Activated CD4-positive, alpha-beta T cell treated with anti-CD3 and anti-CD28 coated beads, Interleukin-2, Interleukin-6, amounts not matched to agents 100 ng/mL and 50 ng/mL, durations not matched to agents 16 hours and 8 hours (primary cell): ENCODE measurements around the gene RAMACL.
"Not testable (repeated sequence)": the region's sequence is repeated elsewhere in the genome, so short reads cannot be mapped to it uniquely, and the experiment has no call there.

Experiments
- DNase-seq: peaks from one replicate; pipeline ENCODE4 v3.0.0-alpha.2; 2020

RAMACL gene

GRCh38 chr6:166586424-166587156, at the start of gene RAMACL:
TSS of gene RAMACL (minus strand) at chr6:166586678. CDS start at chr6:166586477, 201 bp downstream.
- peak; percentile 62 for DNase-seq

DNA sequence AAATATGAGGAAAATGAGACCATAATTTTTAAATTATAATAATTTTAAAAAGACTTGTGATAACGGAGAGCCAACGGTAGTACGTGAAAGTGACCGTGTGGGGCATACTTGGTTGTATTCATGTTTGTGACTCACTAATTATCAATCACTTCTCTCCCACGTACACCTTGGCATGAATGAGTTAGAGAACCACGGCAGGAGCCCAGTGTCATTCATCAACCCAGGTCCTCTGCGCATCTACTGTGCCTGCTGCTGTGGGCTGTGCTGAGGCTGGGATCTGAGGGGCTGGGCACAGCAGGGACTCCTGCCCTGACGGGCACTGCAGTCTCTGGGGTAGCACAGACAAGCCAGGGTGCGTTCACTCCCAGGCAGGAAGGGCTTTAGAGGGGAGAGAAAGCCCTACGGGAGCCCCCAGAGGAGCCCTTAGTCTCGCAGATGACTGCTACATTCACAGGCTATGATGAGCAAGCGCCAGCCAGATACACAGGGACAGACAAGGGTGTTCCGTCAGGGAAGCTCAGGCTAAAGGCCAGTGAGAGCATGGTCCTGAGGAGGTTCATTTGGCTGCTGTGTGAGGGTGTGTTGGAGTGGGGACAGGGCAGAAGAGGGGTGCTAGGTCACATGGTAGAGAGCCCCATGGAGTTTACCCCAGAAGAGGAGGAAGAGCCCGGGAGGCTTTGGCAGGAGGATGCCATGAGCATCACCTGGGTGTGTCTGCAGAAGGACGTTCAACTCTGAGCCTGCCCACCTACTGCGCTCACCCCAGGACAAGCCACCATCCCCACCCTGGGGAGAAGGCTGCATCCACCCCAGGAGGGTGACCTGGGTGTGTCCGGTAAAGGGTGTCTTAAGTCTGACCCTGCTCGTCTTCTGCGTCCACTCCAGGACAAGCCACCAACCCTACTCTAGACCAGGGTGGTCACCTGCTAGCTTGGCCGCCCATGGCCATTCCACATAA, 48.8 kb upstream of the RAMACL start:
- no peak for DNase-seq

- DNase-seq = not testable (repeated sequence)
Measured at GRCh38 chr6:166634581-166634980, 48.1 kb upstream of the RAMACL start.

DNA sequence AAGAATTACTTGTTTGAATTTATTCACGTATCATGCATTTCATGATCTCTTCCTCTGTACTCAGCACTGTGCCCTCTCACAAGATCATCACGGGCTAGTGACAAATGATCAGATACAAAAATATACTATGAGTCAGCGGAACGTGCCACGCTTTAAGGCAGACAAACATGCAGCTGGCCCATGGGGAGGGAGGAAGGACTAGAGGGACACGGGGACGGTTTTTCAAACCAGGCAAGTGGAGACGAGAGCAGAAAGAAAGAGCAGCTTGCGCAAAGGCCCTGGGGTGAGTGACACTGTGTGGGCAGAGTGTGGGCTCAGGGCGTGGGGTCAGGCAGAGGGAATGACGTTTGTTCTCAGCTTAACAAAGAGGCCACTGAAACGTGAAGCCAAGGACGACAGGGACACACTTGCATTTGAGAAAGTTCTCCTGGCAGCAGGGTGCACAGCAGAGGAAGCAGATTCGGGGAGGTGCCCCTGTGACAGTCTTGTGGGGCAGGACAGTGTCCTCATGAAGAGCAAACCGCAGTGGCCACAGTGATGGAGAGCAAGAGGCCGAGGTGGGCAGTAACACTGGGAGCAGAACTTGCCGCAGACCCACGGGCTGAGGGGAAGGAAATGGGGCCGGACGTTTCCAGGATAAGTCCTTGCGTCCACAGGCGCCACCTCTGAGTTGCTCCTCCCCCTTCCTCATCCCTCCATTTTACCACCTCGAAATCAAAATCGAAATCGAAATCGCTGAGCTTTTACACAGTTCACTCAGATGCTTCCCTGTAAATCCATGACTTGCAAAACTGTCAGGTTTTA, 47.5 kb upstream of the RAMACL start:
- DNase-seq = no peak

DNA sequence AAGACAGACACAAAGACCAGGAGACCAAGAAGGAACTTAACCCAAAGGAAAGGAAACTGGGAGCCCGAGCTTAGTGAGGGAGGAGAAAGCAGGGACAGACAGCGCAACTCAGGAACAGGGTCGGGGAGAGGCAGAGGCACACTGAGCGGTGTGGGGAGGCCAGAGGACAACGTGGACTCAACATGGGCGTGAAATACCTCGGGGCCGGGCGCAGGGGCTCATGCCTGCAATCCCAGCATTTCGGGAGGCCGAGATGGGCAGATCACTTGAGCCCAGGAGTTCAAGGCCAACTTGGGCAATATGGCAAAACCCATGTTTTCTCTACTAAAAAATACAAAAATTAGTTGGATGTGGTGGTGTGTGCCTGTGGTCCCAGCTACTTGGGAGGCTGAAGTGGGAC, 46.3 kb upstream of the RAMACL start:
- no peak for DNase-seq

GRCh38 chr6:166630462-166630861, 44.0 kb upstream of the RAMACL start:
- DNase-seq = no peak

DNA sequence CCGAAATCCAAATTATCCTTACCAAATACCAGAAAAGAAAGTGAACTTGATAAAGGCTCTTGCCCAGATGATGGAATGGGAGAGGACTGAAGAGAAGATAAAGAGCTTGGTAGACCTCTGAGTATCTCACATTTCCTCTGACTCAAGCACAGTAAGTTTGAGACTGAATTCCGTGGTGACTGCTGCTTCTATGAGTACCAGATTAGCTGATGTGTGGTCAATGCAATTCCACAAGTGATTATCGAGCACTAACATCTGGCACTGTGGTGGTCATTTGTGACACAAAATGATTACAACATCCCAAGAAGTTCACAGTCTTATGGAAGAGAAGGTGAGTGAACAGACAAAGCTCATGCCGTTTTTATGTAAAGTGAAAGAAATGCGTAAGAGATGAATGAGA, 43.1 kb upstream of the RAMACL start:
- DNase-seq = no peak

DNA sequence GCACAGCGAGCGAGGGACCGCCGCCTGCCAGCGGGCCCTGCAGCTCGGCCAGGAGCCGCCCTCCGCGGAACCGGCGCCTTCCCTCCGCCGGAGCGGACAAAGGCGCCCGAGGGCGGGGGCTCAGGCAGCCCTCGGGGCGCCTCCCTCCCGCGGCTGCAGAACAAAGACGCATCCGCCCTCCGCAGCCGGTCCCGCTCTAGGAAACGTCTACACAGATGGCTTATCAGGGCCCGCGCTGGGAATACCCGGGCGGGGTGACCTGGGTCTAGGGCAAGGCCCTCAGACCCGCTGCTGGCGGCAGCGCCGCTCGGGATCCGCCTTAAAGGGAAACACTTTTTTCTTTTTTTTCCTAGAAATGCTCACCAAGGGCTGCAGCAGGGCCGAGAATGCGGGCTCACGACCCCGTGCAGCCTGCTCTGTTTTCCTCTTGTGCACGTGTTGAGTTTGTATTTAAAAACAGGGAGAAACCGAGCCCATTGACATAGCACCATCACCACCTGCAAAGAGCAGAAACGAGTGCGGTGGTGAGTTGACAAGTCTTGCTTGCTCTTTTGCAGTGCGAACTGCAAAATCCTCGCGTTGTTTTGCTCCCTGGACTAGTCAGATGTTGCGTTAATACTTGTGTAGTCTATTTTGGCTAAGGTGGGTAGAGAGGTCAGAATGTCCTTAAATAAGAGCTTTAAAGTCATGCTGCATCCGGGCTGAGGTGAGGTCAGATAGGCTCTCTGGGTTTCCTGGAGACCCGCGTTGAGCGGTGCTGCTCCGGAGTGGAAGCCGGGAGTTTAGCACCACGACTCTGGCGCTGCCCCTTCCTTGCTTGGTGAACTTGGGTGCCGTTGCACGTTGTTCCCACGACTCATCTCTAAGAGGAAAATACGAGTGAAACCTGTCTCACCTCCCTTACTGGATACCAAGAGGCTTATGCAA, 41.7 kb upstream of the RAMACL start:
- peak; percentile 47 for DNase-seq

DNA sequence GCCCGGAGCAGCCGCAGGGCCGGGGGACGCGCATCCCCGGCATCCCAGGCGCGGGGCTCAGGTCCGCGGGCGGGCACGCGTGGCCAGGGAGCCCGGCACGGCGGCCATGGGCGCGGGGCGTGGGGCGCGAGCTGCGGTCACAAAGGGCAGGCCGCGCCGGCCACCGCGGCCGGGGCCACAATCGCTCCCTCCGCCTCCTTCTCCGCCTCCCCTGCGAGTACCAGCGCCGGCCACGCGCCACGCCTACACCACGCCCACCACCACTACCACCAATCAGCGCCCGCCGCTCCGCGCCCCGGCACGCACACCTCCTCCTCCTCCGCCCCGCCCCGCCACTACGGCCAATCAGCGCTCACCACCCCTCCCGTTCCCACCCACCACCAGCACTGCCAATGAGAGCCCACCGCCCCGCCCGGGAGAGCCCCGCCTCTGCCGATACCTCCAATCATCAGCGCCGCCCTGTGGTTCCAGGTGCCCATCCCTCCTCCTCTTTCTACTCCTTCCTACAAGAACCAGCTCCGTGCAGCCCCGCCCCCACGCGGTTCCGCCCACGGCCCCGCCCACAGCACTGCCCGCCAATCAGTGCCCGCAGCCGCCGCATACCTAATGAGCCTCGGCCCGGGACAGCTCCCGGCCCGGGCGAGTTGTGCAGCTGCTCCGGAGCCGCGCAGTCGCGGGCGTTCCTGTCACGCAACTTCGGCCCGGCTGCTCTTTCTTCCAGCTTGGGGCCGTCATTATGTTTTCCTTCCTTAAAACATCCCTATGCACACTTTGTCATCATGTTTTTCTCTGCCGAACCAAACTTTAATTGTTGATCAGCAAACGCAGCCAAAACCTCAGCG, 40.8 kb upstream of the RAMACL start, which contains the start of gene RPS6KA2:
RPS6KA2 (minus strand) TSS at position 219 of the 842 bp plus-strand sequence. CDS start 232 bp downstream, outside the sequence.
- peak; percentile 100 for DNase-seq

DNA sequence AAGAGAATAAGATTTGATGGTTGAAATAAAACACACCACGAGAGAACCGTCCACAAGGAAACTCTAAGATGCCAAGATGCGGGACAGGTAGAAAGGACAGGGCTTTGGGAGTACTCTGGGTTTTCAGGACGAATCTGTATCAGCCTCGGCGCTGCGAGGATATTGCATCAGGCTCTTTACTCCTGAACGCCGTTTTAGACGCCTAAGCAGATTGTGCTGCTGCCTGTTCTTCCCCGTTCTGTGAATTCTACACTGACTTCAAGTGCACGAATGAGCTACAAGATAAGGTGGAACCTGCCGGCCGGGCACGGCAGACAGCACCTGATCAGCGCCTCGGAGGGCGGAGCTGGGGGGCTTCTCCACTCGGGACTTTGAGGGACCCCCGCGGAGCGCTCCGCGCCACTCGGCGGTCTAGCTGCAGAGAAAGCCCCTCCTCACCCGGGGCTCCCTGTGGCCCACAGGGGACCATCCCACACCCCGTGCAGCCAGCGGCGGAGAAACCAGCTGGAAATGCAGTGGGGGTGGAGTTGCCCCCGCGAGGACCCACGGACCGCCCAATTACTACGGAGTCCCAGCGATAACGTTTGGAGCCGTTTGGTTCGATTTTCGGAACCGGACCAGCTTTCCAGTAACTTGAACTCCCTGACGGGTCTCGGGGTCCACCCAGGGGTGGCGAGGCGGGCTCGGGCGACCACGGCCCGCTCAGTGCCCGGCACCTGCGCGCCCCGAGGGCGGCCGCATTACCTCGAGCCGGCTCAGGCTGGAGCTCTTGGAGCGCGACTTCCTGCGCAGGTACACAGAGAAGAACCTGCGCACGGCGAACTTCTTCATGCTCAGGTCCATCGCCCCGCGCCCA, 39.9 kb upstream of the RAMACL start:
- DNase-seq = peak; percentile 17

DNA sequence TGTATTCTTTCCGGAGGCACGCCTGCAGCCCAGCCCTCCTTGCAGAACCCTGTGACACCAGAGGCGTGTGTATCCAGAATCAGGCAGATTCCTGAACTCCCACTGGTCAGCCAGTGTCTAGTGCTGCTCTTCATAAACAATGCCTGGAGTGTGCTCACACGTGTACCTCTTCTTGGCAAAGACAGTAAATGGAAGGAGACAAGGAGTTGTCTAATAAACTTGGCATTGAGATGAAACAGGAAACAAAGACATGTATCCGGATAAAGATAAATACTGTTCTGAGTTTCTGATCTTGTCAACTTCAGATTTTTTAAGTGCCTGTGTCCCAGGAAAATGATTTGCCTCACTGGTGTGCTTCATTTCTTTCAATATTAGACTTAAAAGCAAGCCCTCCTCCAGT, 38.9 kb upstream of the RAMACL start:
- DNase-seq = no peak

- DNase-seq = no peak
Measured at GRCh38 chr6:166624275-166624674, 37.8 kb upstream of the RAMACL start.

DNA sequence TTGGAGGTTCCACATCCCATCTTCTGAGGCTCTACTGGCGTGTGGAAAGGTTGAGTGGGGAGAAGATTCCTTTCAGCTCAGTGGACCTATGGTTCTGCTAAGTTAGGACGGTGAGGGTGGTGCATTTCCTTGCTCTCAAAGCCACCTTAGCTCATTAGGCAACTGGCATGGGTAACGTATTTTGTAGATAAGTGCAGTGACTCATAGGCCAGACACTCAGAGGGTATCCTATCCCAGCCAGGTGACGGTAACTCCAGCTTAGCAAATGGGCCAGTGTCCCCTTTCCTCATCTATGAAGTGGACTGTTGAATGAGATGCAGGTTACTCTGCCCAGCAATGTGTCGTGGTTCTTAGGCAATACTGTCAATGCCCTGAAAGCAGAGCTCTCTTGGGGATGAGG, 36.8 kb upstream of the RAMACL start:
- DNase-seq = no peak

GRCh38 chr6:166621114-166621540, 34.6 kb upstream of the RAMACL start:
- DNase-seq = no peak

DNA sequence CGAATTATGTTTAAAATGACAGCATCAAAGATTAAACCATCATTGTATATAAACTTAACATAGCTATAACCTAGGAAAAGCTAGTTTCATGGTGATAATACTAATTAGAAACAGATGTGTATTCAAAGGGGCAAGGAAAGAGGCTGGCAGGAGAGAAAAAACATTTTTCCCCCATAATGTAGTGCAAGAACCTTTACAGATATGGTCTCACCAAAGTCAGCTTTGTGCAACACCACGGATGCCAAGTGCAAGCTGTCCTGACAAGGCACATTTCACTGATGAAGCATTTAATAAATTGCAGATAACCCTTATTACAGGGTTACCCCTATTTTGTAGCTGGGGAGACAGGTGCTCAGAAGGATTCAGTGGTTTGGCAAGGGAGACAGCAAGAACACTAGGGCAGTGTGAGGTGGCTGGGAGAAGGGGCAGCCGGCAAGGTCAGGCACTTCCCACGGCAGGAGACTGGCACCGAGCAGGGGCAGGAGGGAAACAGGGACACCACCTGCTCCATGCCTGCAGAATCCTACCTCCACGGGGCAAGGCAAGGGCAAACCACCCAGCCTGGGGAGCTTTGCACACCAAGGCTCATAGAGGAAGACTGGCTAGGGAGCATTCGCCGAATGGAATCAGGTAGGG, 34.1 kb upstream of the RAMACL start:
- no peak for DNase-seq

GRCh38 chr6:166619912-166620311, 33.4 kb upstream of the RAMACL start:
- DNase-seq = no peak

DNA sequence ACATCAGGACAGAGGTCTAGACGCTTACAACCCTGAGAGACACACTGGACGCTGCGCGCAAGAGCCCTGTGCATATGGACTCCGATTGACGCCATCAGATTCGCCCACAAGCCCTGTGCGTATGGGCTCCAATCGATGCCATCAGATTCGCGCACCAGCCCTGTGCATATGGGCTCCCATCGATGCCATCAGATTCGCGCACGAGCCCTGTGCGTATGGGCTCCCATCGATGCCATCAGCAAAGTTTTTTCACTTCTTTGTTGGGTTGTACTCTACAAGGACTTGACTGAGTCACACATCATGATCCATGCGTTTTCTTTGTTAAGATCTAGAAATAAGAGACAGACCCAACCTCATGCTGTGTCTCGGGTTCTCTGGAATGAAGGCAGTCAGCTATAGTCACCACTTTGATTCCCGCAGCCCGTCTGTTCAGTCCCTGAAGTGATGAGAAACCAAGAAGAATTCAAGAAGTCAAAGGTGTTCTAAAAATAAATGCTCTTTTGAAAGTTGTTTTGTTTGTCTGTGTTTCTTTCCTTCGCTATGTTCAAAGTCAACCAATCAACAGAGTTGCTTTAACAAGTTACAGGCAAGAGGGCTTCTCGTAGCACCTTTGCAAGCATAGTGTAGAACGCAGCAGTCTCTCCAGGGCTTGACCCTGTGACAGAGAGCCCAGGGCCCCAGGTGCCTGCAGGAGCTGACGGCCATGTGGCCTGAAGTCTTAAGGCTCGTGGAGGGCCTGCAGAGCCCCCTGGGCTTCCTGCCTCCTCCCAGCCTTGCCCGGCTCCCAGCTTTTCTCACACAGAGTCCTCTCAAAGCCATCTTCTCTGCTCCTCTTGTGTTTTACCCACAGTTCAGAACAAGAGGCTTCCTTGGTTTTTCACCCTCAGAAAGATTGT, 32.6 kb upstream of the RAMACL start:
- no peak for DNase-seq

- DNase-seq = no peak
Measured at GRCh38 chr6:166618251-166618650, 31.8 kb upstream of the RAMACL start.
